ENCODE results near the gene GLCCI1. TPM values are rescaled to one million over a fixed set of nuclear protein-coding genes. Genes with fewer than 3 reads are reported as not detected.
"Not testable (repeated sequence)": the region's sequence is repeated elsewhere in the genome, so short reads cannot be mapped to it uniquely, and the experiment has no call there.

The GLCCI1 gene
- total RNA-seq, 1 donor from 2014 or later, result 42.4 TPM

DNA sequence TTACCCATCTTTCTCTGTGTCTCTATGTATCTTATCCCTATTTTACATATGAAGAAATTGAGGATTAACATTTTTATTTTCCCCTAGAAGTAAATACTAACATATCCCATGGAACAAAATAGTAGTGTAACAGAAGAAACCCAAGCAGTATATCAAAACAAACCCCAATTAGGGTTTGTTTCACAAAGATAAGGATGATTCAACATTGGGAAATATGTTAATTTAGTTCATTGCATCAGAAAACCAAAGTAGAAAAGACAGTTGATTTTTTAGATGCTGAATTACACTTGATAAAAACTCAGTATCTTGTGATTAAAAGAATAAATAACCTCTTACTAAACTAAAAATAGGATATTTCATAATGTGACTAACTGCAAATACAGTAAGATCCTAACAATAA, 87.8 kb downstream of the GLCCI1 start:
- H3K27ac Mint-ChIP-seq, result no peak overlapping the region

GRCh38 chr7:8057566-8057965, 89.0 kb downstream of the GLCCI1 start:
- peaks cover 25% of the 10 kb centered on the region for H3K36me3 Mint-ChIP-seq (ENCODE audit: insufficient read depth)
- no peaks in the 10 kb centered on the region for H3K27me3 Mint-ChIP-seq
- no peak for DNase-seq (ENCODE audit: low spot score, unreplicated experiment)
- H3K4me1 Mint-ChIP-seq (ENCODE audit: low read depth), result no peaks in the 10 kb centered on the region
- H3K4me3 Mint-ChIP-seq (ENCODE audit: low read depth), result no peak overlapping the region
- H3K27ac Mint-ChIP-seq, result no peak overlapping the region
- TF ChIP-seq CTCF (IDR thresholded peaks at IDR 0.05; ENCODE audit: unreplicated experiment), result no peak
- peaks cover 2% of the 10 kb centered on the region for H3K9me3 Mint-ChIP-seq (ENCODE audit: low read depth)

More for the DNA sequence above, 87.8 kb downstream of the GLCCI1 start:
- Mint-ChIP-seq H3K27me3 (no peaks in the 10 kb centered on the region), H3K36me3 (ENCODE audit: insufficient read depth) (peaks cover 20% of the 10 kb centered on the region), H3K4me1 (ENCODE audit: low read depth) (no peaks in the 10 kb centered on the region), H3K9me3 (ENCODE audit: low read depth) (no peaks in the 10 kb centered on the region), H3K4me3 (ENCODE audit: low read depth) (no peak overlapping the region)
- TF ChIP-seq CTCF (IDR thresholded peaks at IDR 0.05; ENCODE audit: unreplicated experiment), result no peak
- no peak for DNase-seq (ENCODE audit: low spot score, unreplicated experiment)

- TF ChIP-seq CTCF (IDR thresholded peaks at IDR 0.05; ENCODE audit: unreplicated experiment), result no peak
Measured at GRCh38 chr7:8058322-8058721, 89.7 kb downstream of the GLCCI1 start.

GRCh38 chr7:8058852-8059251, 90.3 kb downstream of the GLCCI1 start:
- peaks cover 37% of the 10 kb centered on the region for H3K36me3 Mint-ChIP-seq (ENCODE audit: insufficient read depth)
- DNase-seq (ENCODE audit: low spot score, unreplicated experiment), result no peak
- H3K9me3 Mint-ChIP-seq (ENCODE audit: low read depth), result peaks cover 4% of the 10 kb centered on the region
- no peaks in the 10 kb centered on the region for H3K27me3 Mint-ChIP-seq
- H3K4me3 Mint-ChIP-seq (ENCODE audit: low read depth), result no peak overlapping the region
- no peaks in the 10 kb centered on the region for H3K4me1 Mint-ChIP-seq (ENCODE audit: low read depth)
- no peak overlapping the region for H3K27ac Mint-ChIP-seq
- no peak for TF ChIP-seq CTCF (IDR thresholded peaks at IDR 0.05; ENCODE audit: unreplicated experiment)

More at GRCh38 chr7:8058322-8058721, 89.7 kb downstream of the GLCCI1 start:
- Mint-ChIP-seq H3K4me1 (ENCODE audit: low read depth) (no peaks in the 10 kb centered on the region), H3K27ac (no peak overlapping the region), H3K27me3 (no peaks in the 10 kb centered on the region), H3K36me3 (ENCODE audit: insufficient read depth) (peaks cover 31% of the 10 kb centered on the region), H3K9me3 (ENCODE audit: low read depth) (peaks cover 4% of the 10 kb centered on the region), H3K4me3 (ENCODE audit: low read depth) (no peak overlapping the region)
- no peak for DNase-seq (ENCODE audit: low spot score, unreplicated experiment)

- Mint-ChIP-seq H3K4me1 (ENCODE audit: low read depth) (no peaks in the 10 kb centered on the region), H3K27me3 (no peaks in the 10 kb centered on the region), H3K4me3 (ENCODE audit: low read depth) (no peak overlapping the region), H3K9me3 (ENCODE audit: low read depth) (peaks cover 4% of the 10 kb centered on the region), H3K27ac (no peak overlapping the region), H3K36me3 (ENCODE audit: insufficient read depth) (peaks cover 42% of the 10 kb centered on the region)
- no peak for DNase-seq (ENCODE audit: low spot score, unreplicated experiment)
- no peak for TF ChIP-seq CTCF (IDR thresholded peaks at IDR 0.05; ENCODE audit: unreplicated experiment)
Measured at GRCh38 chr7:8060241-8060640, 91.6 kb downstream of the GLCCI1 start.

DNA sequence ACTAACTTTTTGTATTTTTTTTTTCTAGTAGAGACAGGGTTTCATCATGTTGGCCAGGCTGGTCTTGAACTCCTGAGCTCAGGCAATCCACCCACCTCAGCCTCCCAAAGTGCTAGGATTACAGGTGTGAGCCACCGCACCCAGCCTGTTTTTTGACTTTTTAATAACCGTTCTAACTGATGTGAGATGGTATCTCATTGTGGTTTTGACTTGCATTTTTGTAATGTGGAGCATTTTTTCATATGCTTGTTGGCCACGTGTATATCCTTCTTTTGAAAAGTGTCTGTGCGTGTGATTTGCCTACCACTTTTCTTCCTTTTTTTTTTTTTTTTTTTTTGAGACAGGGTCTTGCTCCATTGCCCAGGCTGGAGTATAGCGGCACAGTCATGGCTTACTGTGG, 94.7 kb downstream of the GLCCI1 start:
- H3K4me3 Mint-ChIP-seq (ENCODE audit: low read depth); H3K4me1 Mint-ChIP-seq (ENCODE audit: low read depth); H3K9me3 Mint-ChIP-seq (ENCODE audit: low read depth); DNase-seq (ENCODE audit: low spot score, unreplicated experiment); H3K27me3 Mint-ChIP-seq; H3K27ac Mint-ChIP-seq: not testable (repeated sequence)
- H3K36me3 Mint-ChIP-seq (ENCODE audit: insufficient read depth), result peaks cover 38% of the 10 kb centered on the region
